ENCODE data around the gene STON1.

GRCh38 chr2:48480526-48480925, 49.4 kb upstream of the STON1 start:
- no peak for TF ChIP-seq POLR2AphosphoS5 (IDR thresholded peaks at IDR 0.05)
- TF ChIP-seq, protein P1, sequence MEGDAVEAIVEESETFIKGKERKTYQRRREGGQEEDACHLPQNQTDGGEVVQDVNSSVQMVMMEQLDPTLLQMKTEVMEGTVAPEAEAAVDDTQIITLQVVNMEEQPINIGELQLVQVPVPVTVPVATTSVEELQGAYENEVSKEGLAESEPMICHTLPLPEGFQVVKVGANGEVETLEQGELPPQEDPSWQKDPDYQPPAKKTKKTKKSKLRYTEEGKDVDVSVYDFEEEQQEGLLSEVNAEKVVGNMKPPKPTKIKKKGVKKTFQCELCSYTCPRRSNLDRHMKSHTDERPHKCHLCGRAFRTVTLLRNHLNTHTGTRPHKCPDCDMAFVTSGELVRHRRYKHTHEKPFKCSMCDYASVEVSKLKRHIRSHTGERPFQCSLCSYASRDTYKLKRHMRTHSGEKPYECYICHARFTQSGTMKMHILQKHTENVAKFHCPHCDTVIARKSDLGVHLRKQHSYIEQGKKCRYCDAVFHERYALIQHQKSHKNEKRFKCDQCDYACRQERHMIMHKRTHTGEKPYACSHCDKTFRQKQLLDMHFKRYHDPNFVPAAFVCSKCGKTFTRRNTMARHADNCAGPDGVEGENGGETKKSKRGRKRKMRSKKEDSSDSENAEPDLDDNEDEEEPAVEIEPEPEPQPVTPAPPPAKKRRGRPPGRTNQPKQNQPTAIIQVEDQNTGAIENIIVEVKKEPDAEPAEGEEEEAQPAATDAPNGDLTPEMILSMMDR (IDR thresholded peaks at IDR 0.05) = no peak

All from suprapubic skin (tissue), 3 donors.